Measurements from ENCODE around the gene B2M.
"Not testable (repeated sequence)": the region's sequence is repeated elsewhere in the genome, so short reads cannot be mapped to it uniquely, and the experiment has no call there.

The B2M gene

DNA sequence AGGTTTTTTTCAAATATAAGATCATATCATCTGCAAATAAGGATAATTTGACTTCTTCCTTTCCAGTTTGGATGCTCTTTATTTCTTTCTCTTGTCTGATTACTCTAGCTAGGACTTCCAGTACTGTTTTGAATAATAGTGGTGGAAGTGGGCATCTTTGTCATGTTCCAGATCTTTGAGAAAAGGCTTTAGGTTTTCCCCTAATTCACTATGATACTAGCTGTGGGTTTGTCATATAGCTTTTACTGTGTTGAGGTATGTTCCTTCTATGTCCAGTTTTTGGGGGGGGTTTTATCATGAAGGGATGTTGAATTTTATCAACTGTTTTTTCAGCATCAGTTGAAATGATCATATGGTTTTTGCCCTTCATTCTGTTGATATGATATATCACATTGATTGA, 10.6 kb upstream of the B2M start:
- not testable (repeated sequence) for DNase-seq

DNA sequence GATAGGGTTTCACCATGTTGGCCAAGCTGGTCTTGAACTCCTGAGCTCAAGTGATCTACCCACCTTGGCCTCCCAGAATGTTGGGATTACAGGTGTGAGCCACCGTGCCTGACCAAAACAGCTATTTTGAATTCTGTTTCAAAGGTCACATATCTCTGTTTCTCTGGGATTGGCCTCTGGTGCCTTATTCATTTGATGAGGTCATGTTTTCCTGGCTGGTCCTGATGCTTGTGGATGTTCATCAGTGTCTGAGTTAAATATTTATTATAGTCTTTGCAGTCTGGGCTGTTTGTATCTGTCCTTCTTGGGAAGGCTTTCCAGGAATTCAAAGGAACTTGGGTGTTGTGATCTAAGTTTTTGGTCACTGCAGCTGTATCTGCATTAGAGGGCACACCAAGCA, 5.3 kb upstream of the B2M start:
- DNase-seq, result no peak

DNA sequence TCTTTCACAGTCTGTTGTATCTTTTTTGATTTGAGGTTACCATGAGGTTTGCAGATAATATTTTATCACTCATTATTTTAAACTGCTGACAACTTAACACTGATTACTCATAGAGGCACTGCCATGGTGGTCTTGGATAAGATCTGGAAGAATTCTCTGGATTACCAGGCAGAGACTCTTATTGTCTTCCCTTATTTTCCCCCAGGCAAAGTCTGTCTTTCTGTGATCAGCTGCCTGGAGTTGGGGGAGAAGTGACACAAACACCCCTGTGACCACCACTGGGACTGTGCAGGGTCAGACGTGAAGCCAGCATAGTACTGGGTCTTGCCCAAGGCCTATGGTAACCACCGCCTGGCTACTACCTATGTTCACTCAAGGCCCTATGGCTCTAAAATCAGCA, 4.9 kb upstream of the B2M start:
- no peak for DNase-seq

DNA sequence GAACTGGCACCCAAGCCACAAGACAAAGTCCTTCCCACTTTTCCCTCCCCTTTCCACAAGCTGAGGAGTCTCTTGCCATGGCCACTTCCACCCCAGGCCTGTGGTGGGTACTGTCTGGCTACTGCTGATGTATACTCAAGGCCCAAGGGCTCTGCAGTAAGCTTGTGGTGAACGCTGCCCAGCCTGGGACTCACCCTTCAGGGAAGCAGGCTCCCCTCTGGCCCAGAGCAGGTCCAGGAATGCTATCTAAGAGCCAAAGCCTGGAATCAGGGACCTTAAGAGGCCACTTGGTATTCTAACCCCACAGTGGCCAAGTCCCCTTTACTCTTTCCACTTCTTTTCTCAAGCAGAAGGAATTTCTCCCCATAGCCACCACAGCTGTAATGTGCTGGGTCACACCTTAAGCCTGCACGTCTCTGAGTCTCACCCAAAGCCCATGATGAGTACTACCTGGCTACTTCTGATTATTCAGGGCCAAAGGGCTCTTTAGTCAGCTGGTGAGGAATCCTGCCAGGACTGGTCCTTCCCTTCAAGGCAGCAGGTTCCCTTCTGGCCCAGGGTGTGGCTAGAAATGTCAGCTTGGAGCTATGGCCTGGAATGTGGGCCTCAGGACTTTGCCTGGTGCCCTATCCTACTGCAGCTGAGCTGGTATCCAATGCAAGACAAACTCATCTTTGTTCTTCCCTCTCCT, 4.2 kb upstream of the B2M start:
- no peak for DNase-seq

DNA sequence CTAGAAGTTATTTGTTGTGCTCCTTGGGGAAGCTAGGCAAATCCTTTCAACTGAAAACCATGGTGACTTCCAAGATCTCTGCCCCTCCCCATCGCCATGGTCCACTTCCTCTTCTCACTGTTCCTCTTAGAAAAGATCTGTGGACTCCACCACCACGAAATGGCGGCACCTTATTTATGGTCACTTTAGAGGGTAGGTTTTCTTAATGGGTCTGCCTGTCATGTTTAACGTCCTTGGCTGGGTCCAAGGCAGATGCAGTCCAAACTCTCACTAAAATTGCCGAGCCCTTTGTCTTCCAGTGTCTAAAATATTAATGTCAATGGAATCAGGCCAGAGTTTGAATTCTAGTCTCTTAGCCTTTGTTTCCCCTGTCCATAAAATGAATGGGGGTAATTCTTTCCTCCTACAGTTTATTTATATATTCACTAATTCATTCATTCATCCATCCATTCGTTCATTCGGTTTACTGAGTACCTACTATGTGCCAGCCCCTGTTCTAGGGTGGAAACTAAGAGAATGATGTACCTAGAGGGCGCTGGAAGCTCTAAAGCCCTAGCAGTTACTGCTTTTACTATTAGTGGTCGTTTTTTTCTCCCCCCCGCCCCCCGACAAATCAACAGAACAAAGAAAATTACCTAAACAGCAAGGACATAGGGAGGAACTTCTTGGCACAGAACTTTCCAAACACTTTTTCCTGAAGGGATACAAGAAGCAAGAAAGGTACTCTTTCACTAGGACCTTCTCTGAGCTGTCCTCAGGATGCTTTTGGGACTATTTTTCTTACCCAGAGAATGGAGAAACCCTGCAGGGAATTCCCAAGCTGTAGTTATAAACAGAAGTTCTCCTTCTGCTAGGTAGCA, 851 bp upstream of the B2M start:
- peak; percentile 54 for DNase-seq

DNA sequence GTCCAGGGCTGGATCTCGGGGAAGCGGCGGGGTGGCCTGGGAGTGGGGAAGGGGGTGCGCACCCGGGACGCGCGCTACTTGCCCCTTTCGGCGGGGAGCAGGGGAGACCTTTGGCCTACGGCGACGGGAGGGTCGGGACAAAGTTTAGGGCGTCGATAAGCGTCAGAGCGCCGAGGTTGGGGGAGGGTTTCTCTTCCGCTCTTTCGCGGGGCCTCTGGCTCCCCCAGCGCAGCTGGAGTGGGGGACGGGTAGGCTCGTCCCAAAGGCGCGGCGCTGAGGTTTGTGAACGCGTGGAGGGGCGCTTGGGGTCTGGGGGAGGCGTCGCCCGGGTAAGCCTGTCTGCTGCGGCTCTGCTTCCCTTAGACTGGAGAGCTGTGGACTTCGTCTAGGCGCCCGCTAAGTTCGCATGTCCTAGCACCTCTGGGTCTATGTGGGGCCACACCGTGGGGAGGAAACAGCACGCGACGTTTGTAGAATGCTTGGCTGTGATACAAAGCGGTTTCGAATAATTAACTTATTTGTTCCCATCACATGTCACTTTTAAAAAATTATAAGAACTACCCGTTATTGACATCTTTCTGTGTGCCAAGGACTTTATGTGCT, 527 bp downstream of the B2M start:
- DNase-seq, result no peak

DNA sequence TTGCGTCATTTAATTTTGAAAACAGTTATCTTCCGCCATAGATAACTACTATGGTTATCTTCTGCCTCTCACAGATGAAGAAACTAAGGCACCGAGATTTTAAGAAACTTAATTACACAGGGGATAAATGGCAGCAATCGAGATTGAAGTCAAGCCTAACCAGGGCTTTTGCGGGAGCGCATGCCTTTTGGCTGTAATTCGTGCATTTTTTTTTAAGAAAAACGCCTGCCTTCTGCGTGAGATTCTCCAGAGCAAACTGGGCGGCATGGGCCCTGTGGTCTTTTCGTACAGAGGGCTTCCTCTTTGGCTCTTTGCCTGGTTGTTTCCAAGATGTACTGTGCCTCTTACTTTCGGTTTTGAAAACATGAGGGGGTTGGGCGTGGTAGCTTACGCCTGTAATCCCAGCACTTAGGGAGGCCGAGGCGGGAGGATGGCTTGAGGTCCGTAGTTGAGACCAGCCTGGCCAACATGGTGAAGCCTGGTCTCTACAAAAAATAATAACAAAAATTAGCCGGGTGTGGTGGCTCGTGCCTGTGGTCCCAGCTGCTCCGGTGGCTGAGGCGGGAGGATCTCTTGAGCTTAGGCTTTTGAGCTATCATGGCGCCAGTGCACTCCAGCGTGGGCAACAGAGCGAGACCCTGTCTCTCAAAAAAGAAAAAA, 1.2 kb downstream of the B2M start:
- peak; percentile 72 for DNase-seq

DNA sequence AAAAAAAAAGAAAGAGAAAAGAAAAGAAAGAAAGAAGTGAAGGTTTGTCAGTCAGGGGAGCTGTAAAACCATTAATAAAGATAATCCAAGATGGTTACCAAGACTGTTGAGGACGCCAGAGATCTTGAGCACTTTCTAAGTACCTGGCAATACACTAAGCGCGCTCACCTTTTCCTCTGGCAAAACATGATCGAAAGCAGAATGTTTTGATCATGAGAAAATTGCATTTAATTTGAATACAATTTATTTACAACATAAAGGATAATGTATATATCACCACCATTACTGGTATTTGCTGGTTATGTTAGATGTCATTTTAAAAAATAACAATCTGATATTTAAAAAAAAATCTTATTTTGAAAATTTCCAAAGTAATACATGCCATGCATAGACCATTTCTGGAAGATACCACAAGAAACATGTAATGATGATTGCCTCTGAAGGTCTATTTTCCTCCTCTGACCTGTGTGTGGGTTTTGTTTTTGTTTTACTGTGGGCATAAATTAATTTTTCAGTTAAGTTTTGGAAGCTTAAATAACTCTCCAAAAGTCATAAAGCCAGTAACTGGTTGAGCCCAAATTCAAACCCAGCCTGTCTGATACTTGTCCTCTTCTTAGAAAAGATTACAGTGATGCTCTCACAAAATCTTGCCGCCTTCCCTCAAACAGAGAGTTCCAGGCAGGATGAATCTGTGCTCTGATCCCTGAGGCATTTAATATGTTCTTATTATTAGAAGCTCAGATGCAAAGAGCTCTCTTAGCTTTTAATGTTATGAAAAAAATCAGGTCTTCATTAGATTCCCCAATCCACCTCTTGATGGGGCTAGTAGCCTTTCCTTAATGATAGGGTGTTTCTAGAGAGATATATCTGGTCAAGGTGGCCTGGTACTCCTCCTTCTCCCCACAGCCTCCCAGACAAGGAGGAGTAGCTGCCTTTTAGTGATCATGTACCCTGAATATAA, 2.0 kb downstream of the B2M start:
- DNase-seq, result no peak

DNA sequence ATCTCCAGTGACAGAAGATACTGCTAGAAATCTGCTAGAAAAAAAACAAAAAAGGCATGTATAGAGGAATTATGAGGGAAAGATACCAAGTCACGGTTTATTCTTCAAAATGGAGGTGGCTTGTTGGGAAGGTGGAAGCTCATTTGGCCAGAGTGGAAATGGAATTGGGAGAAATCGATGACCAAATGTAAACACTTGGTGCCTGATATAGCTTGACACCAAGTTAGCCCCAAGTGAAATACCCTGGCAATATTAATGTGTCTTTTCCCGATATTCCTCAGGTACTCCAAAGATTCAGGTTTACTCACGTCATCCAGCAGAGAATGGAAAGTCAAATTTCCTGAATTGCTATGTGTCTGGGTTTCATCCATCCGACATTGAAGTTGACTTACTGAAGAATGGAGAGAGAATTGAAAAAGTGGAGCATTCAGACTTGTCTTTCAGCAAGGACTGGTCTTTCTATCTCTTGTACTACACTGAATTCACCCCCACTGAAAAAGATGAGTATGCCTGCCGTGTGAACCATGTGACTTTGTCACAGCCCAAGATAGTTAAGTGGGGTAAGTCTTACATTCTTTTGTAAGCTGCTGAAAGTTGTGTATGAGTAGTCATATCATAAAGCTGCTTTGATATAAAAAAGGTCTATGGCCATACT, 4.0 kb downstream of the B2M start:
- no peak for DNase-seq

DNA sequence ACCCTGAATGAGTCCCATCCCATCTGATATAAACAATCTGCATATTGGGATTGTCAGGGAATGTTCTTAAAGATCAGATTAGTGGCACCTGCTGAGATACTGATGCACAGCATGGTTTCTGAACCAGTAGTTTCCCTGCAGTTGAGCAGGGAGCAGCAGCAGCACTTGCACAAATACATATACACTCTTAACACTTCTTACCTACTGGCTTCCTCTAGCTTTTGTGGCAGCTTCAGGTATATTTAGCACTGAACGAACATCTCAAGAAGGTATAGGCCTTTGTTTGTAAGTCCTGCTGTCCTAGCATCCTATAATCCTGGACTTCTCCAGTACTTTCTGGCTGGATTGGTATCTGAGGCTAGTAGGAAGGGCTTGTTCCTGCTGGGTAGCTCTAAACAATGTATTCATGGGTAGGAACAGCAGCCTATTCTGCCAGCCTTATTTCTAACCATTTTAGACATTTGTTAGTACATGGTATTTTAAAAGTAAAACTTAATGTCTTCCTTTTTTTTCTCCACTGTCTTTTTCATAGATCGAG, 4.5 kb downstream of the B2M start:
- DNase-seq, result no peak

DNA sequence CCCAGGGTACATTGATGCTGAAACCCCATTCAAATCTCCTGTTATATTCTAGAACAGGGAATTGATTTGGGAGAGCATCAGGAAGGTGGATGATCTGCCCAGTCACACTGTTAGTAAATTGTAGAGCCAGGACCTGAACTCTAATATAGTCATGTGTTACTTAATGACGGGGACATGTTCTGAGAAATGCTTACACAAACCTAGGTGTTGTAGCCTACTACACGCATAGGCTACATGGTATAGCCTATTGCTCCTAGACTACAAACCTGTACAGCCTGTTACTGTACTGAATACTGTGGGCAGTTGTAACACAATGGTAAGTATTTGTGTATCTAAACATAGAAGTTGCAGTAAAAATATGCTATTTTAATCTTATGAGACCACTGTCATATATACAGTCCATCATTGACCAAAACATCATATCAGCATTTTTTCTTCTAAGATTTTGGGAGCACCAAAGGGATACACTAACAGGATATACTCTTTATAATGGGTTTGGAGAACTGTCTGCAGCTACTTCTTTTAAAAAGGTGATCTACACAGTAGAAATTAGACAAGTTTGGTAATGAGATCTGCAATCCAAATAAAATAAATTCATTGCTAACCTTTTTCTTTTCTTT, 5.8 kb downstream of the B2M start:
- DNase-seq, result no peak

DNA sequence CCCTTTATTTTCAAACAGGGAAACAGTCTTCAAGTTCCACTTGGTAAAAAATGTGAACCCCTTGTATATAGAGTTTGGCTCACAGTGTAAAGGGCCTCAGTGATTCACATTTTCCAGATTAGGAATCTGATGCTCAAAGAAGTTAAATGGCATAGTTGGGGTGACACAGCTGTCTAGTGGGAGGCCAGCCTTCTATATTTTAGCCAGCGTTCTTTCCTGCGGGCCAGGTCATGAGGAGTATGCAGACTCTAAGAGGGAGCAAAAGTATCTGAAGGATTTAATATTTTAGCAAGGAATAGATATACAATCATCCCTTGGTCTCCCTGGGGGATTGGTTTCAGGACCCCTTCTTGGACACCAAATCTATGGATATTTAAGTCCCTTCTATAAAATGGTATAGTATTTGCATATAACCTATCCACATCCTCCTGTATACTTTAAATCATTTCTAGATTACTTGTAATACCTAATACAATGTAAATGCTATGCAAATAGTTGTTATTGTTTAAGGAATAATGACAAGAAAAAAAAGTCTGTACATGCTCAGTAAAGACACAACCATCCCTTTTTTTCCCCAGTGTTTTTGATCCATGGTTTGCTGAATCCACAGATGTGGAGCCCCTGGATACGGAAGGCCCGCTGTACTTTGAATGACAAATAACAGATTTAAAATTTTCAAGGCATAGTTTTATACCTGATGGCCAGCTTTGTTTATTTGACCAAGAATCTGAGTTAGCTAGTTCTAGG, 7.0 kb downstream of the B2M start:
- no peak for DNase-seq

DNA sequence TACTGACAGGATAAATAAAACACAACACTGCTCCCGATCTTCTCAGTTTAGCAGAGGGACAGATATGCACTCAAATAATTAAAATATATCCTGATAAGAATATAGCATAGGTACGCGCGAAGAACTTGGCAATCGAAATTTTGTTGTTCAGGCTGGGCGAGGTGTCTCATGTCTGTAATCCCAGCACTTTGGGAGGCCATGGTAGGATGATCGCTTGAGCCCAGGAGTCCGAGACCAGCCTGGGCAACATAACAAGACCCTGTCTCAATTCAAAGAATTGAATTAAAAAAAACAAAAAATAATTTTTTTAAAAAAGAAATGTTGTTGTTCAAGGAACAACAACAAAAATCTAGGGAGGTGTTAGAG, 7.6 kb downstream of the B2M start:
- DNase-seq, result no peak

DNA sequence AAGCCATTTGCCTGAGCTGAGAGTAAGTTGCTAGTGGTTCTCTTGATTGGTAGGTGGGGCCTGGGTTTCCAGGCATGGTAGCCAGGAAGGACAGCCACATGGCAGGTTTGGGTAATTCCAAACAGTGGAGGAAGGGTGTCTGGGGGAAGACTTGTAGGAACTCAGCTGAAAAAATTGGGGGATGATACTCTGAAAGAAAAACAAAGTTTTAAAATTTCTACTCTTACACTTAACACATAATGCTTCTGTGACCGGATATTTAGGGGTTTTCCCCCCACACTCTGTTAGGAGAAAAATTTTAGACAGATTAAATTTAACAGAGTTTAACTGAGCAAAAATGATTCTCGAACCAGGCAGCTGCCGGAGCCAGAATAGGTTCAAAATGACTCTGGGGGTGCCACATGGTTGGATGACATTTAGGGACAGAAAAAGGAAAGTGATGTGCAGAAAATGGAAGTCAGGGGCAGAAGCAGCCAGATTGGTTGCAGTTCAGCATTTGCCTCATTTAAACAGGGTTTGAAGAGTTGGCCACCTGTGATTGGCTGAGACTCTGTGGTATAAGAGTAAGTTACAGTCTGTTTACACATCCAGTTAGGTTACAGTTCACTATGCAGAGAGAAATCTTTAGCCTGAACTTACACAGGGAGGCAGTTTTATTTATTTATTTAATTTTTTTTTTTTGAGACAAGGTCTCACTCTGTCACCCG, 8.1 kb downstream of the B2M start:
- no peak for DNase-seq

DNA sequence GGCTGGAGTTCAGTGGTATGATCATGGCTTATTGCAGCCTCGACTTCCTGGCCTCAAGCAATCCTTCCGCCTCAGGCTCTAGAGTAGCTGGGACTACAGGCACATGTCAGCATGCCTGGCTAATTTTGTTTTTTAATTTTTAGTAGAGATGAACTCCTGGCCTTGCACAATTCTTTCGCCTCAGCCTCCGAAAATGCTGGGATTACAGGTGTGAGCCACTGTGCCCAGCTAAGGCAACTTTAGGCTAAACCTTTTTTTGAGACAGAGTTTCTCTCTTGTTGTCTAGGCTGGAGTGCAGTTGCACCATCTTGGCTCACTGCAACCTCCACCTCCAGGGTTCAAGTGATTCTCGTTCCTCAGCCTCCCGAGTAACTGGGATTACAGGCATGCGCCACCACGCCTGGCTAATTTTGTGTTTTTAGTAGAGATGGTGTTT, 8.7 kb downstream of the B2M start:
- DNase-seq, result not testable (repeated sequence)

DNA sequence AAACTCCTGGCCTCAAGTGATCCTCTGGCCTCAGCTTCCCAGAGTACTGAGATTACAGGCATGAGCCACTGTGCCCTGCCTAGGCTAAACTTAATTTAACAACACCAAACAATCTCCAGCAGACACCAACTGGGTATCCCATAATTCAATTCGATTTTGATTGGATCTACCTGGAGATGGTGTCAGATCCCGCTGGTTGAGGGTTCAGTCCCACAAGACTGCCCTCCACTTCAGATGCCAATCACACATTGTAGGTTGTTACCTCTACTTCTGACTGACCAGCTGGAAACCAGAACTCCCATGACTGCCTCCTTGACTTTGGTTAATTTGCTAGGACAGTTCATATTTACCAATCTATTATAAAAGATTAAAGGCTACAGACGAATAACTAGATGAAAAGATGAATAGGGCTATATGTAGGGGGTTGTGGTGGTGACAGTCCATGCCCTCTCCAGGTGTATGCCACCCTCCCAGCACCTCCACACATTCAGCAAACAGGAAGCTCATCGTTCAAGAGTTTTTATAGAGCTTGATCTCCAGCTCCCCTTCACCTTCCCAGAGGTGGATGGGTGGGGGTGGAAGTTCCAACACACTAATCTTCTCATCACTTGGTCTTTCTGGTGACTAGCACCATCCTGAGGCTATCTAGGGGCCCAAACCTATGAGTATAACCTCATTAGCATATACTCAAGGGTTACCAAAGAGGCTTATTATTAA, 9.3 kb downstream of the B2M start:
- DNase-seq, result no peak

DNA sequence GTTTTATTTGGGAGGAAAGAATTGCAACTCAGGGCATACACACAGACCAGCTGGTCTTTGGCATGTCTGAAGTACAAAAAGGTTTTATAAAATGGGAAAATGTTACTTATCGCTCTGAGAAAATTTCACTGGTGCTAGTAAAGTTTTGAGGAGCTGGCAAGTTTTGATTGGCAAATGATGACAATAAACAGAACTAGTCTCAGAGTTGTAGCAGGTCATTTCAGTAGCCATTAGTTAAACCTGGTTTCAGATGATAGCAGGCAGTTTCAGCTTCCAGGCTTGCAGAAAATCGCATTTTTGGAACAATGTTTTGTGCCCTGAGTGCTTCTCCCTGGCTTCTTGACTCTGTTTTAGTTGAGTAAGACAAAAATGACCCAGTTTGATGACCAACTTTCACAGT, 10.7 kb downstream of the B2M start:
- DNase-seq, result no peak

DNA sequence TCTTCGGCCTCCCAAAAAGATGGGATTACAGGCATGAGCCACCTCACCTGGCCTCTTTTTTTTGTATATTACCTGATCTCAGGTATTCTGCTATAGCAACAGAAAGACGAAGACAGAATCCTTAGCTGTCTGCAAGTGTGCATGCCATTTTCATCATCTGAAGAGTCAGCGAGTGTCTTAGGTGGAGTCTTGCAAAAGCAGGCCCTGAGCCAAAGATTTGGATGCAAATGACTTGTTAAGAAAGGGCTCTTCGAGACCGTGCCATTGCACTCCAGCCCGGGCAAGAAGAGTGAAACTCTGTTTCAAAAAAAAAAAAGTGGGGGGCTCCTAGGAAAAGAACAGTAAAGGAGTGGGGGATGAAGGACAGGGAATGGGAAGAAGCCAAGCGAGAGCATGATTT, 14.8 kb downstream of the B2M start:
- DNase-seq, result no peak

Data from GDM1 (cell line).